K562 (cell line): Measurements from ENCODE around the gene HERC5. TPM values are rescaled to one million over a fixed set of nuclear protein-coding genes. Genes with fewer than 3 reads are reported as not detected.

ENCODE experiments used
- ARNT ChIP-seq, 2 experiments: fragments of 450-650 bp; IDR thresholded peaks; 2 replicates each; pipeline ENCODE4 v1.6.1; 2016; ENCODE audit warnings: mild to moderate bottlenecking in 1 of 2
- CAMTA2 ChIP-seq: fragments of 250-450 bp; sonication (Bioruptor Pico); conservative IDR thresholded peaks from 2 replicates; pipeline ENCODE4 v1.5.1; 2022
- CBFB ChIP-seq: sonication (generic); formaldehyde crosslinking; IDR thresholded peaks from 2 replicates; pipeline ENCODE4 v1.4.0; 2020; ENCODE audit warnings: mild to moderate bottlenecking, missing genetic modification reagents
- CCNT2 ChIP-seq: IDR thresholded peaks from 2 replicates; pipeline ENCODE4 v1.6.1; 2011; ENCODE audit warnings: borderline replicate concordance, low read depth, mild to moderate bottlenecking, moderate library complexity, mixed read lengths, low read length; ENCODE audit not compliant: insufficient read length; ENCODE audit errors: extremely low read depth
- DNMT1 ChIP-seq: fragments of 450-650 bp; IDR thresholded peaks from 2 replicates; pipeline ENCODE4 v1.6.1; 2016; ENCODE audit warnings: antibody characterized with exemption, mild to moderate bottlenecking
- ELF2 ChIP-seq: fragments of 250-450 bp; sonication (Bioruptor Pico); IDR thresholded peaks from 2 replicates; pipeline ENCODE4 v1.5.0; 2021; ENCODE audit warnings: mild to moderate bottlenecking
- ETV1 ChIP-seq: fragments of 450-650 bp; conservative IDR thresholded peaks from 2 replicates; pipeline ENCODE4 v1.6.1; 2016; ENCODE audit warnings: missing genetic modification characterization, control low read depth, low read depth, missing compliant biosample characterization
- HCFC1 ChIP-seq: IDR thresholded peaks from 2 replicates; pipeline ENCODE4 v1.6.1; 2012; ENCODE audit warnings: low read depth, low read length, improper control_type of control experiment
- HOXB6 ChIP-seq: fragments of 250-450 bp; sonication (Bioruptor Pico); IDR thresholded peaks from 2 replicates; pipeline ENCODE4 v1.5.1; 2022; ENCODE audit warnings: mild to moderate bottlenecking, borderline replicate concordance
- HSF4 ChIP-seq: fragments of 250-450 bp; sonication (Bioruptor Pico); IDR thresholded peaks from 2 replicates; pipeline ENCODE4 v2.1.2; 2022; ENCODE audit warnings: mild to moderate bottlenecking, moderate library complexity, borderline replicate concordance
- MEIS2 ChIP-seq: fragments of 450-650 bp; IDR thresholded peaks from 2 replicates; pipeline ENCODE4 v1.6.1; 2014; ENCODE audit warnings: mild to moderate bottlenecking; ENCODE audit not compliant: partially characterized antibody
- NFE2L1 ChIP-seq: fragments of 450-650 bp; IDR thresholded peaks from 2 replicates; pipeline ENCODE4 v1.6.1; 2016; ENCODE audit warnings: missing genetic modification characterization, low read depth, mild to moderate bottlenecking, missing compliant biosample characterization, moderate library complexity, borderline replicate concordance
- PHF20 ChIP-seq: fragments of 450-650 bp; IDR thresholded peaks from 2 replicates; pipeline ENCODE4 v1.6.1; 2018; ENCODE audit not compliant: partially characterized antibody
- RCOR1 ChIP-seq, 2 experiments: IDR thresholded peaks; 2 replicates each; pipeline ENCODE4 v1.6.1; 2012; ENCODE audit warnings: low read depth in 2 of 2, low read length in 2 of 2, borderline replicate concordance in 1 of 2, improper control_type of control experiment in 1 of 2
- RERE ChIP-seq: sonication (generic); formaldehyde crosslinking; IDR thresholded peaks from 2 replicates; pipeline ENCODE4 v1.8.0; 2023; ENCODE audit warnings: missing genetic modification reagents, mild to moderate bottlenecking, borderline replicate concordance
- SMAD2 ChIP-seq: fragments of 150-350 bp; IDR thresholded peaks from 2 replicates; pipeline ENCODE4 v1.6.1; 2014; ENCODE audit warnings: low read depth, mild to moderate bottlenecking, low read length
- TAF1 ChIP-seq: IDR thresholded peaks from 2 replicates; pipeline ENCODE4 v1.6.1; 2011; ENCODE audit warnings: mild to moderate bottlenecking, low read length, moderate library complexity; ENCODE audit not compliant: insufficient read depth, control insufficient read depth, severe bottlenecking; ENCODE audit errors: extremely low read depth
- VEZF1 ChIP-seq: fragments of 200-800 bp; sonication (Bioruptor generic); IDR thresholded peaks from 2 replicates; pipeline ENCODE4 v1.6.1; 2017; ENCODE audit warnings: missing genetic modification characterization, missing compliant biosample characterization
- ZBTB7A ChIP-seq: IDR thresholded peaks from 2 replicates; pipeline ENCODE4 v1.6.1; 2011; ENCODE audit warnings: low read depth, mild to moderate bottlenecking, low read length, moderate library complexity, borderline replicate concordance; ENCODE audit not compliant: control insufficient read depth
- ZC3H11A ChIP-seq: IDR thresholded peaks from 2 replicates; pipeline ENCODE4 v1.6.1; 2012; ENCODE audit warnings: low read depth, low read length, improper control_type of control experiment
- ZKSCAN8 ChIP-seq: fragments of 200-800 bp; sonication (Bioruptor generic); IDR thresholded peaks from 2 replicates; pipeline ENCODE4 v1.6.1; 2016; ENCODE audit warnings: missing genetic modification characterization, missing compliant biosample characterization
- ZNF717 ChIP-seq: fragments of 250-450 bp; sonication (Bioruptor Pico); IDR thresholded peaks from 2 replicates; pipeline ENCODE4 v1.5.0; 2021
- polyA plus RNA-seq, 8 experiments: library from polyadenylated mRNA; depleted of rRNA in 4 of 8; stranded (reverse) in 5 of 8; unstranded in 3 of 8; fragments of >200 nt; fragmentation: Nextera tagmentation in 2 of 8; fragmentation: Illumina TruSeq in 1 of 8; extraction: Ambion mirVana in 2 of 8; extraction: Trizol in 1 of 8; gene quantifications; 2 replicates each; pipeline versions ENCODE4 v1.2.1 to v1.2.3, GENCODE V29; 2011 to 2014; ENCODE audit warnings: inconsistent platforms in 1 of 8, missing spikeins in 1 of 8
- total RNA-seq, 7 experiments: library from RNA; depleted of rRNA in 6 of 7; stranded (reverse); fragments of >200 nt in 6 of 7; fragmentation: Illumina TruSeq in 2 of 7; extraction: Trizol in 2 of 7; gene quantifications; 2 replicates each; pipeline versions ENCODE4 v1.2.1 to v1.2.3, GENCODE V29; 2011 to 2021; ENCODE audit warnings: low replicate concordance in 1 of 7

The HERC5 gene
- total and polyA plus RNA-seq, 9 of the 15 experiments (the other 6 are each of a cell fraction or from before 2014, with no cell fraction given) = 0.18 TPM; not detected in 8

GRCh38 chr4:88523325-88524129, 66.6 kb downstream of the HERC5 start, which contains the start of gene PYURF (continued):
- TF ChIP-seq SMAD2 (no peak), ZNF717 (CRISPR knock-in tag) (no peak), ZKSCAN8 (CRISPR knock-in tag) (no peak), HOXB6 (CRISPR knock-in tag) (no peak), ELF2 (CRISPR knock-in tag) (no peak), ZC3H11A (no peak), NFE2L1 (tag) (no peak), RERE (CRISPR knock-in tag) (peak; percentile 62; the same call in 1 of the 2 replicates), ETV1 (0 out of 2 replicates have a peak, but pooled peaks have one; percentile 28), HCFC1 (peak; percentile 73), ZBTB7A (no peak), CAMTA2 (CRISPR knock-in tag) (no peak), HSF4 (CRISPR knock-in tag) (no peak), PHF20 (peak; percentile 88), DNMT1 (no peak), CBFB (CRISPR knock-in tag) (peak; percentile 79), RCOR1 (IDR thresholded peaks at IDR 0.05; ENCODE audit: borderline replicate concordance in 1 of 2, low read depth in 2 of 2, low read length in 2 of 2) (peak in 1 of 2 experiments; percentile 48; a peak in 1 of 4 replicates), MEIS2 (no peak), VEZF1 (CRISPR knock-in tag) (peak; percentile 48), TAF1 (peak; percentile 95), CCNT2 (peak; percentile 80), ARNT (IDR thresholded peaks at IDR 0.05) (no peak)
